ENCODE measurements around the gene SLC15A4. TPM values are rescaled to one million over a fixed set of nuclear protein-coding genes. Genes with fewer than 3 reads are reported as not detected.

Gene SLC15A4
- total and polyA plus RNA-seq, 8 donors: 6.8 to 14.7 (median 10.6) TPM

DNA sequence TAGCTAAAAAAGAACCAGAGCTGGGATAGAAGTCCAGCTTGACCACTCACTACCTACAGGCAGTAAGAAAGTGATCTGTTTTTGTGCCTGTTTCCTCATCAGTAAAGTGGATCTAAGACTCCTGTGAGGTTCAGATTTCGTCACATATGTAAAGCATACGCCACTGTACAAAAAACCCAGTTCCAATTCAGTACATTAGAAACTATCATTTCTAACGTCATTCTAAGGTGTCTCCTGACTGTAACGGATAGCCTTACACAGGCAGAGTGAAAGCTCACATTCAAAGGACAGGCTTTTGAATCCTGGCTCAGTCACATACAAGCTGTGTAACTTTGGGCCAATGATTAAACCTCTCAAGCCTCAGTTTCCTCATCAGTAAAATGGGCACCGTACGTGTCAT, 3.5 kb downstream of the SLC15A4 start:
- TF ChIP-seq, protein P1, sequence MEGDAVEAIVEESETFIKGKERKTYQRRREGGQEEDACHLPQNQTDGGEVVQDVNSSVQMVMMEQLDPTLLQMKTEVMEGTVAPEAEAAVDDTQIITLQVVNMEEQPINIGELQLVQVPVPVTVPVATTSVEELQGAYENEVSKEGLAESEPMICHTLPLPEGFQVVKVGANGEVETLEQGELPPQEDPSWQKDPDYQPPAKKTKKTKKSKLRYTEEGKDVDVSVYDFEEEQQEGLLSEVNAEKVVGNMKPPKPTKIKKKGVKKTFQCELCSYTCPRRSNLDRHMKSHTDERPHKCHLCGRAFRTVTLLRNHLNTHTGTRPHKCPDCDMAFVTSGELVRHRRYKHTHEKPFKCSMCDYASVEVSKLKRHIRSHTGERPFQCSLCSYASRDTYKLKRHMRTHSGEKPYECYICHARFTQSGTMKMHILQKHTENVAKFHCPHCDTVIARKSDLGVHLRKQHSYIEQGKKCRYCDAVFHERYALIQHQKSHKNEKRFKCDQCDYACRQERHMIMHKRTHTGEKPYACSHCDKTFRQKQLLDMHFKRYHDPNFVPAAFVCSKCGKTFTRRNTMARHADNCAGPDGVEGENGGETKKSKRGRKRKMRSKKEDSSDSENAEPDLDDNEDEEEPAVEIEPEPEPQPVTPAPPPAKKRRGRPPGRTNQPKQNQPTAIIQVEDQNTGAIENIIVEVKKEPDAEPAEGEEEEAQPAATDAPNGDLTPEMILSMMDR (IDR thresholded peaks at IDR 0.05): no peak
- no peaks in the 10 kb centered on the region for H3K9me3 ChIP-seq
- no peaks in the 10 kb centered on the region for H3K27me3 ChIP-seq
- ATAC-seq: no peak
- FAIRE-seq: no peak
- peaks cover 10 to 39% (median 11%) of the 10 kb centered on the region in 3 donors for H3K4me1 ChIP-seq
- H3K4me3 ChIP-seq: no peak overlapping the region
- no peak for DNase-seq
- no peaks in the 10 kb centered on the region for H3K36me3 ChIP-seq
- peak overlapping the region in 1 of 4 donors; percentile 24 for H3K27ac ChIP-seq
- 92 to 95% methylated on average over 6 of the region's 6 CpGs for WGBS, 2 donors
- intact Hi-C loops (cut with DNase I): no loop called here

DNA sequence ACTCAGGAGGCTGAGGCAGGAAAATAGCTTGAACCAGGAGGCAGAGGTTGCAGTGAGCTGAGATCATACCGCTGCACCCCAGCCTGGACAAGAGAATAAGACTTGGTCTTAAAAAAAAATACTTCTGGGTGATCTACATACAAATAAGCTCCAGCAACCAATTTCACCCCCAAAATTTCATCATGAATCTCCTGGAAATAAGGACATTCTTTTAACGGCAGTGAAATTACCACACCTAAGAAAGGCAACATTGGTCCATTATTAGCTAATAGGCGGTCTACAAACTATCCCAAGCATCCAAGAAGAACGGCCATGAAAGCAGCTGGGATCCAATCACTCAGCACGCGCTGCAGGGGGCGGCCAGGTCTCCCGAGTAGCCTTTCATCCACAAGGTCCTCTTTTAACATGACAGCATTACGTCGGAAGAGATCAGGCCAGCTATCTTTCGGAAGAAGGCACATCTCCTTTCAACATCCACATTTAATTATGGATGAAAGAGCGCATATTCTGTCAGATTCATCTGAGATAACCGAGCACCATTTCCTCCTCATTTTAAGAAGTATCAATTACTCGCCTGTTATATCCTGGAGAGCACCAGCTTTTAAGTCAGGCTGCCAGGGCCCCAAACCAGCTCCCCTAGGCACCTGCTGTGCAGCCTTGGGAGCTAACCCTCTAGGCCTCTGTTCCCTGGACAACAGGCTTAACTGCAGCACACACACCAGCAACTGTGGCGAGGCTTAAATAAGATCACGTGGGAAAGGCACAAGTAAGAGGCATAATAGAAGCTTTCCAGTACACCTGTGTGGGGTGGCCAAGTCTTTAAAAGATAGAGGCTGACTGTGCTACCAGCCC, 4.2 kb downstream of the SLC15A4 start:
- intact Hi-C loops (cut with DNase I): no loop called here
- Histone ChIP-seq H3K9me3 (no peaks in the 10 kb centered on the region), H3K4me3 (no peak overlapping the region), H3K36me3 (no peaks in the 10 kb centered on the region), H3K4me1 (peaks cover 10 to 39% (median 11%) of the 10 kb centered on the region in 3 donors), H3K27ac (no peak overlapping the region), H3K27me3 (no peaks in the 10 kb centered on the region)
- WGBS, 2 donors: 88 to 92% methylated on average over 16 of the region's 16 CpGs
- FAIRE-seq: no peak
- DNase-seq: no peak
- ATAC-seq: no peak
- TF ChIP-seq, protein P1 (IDR thresholded peaks at IDR 0.05): no peak

DNA sequence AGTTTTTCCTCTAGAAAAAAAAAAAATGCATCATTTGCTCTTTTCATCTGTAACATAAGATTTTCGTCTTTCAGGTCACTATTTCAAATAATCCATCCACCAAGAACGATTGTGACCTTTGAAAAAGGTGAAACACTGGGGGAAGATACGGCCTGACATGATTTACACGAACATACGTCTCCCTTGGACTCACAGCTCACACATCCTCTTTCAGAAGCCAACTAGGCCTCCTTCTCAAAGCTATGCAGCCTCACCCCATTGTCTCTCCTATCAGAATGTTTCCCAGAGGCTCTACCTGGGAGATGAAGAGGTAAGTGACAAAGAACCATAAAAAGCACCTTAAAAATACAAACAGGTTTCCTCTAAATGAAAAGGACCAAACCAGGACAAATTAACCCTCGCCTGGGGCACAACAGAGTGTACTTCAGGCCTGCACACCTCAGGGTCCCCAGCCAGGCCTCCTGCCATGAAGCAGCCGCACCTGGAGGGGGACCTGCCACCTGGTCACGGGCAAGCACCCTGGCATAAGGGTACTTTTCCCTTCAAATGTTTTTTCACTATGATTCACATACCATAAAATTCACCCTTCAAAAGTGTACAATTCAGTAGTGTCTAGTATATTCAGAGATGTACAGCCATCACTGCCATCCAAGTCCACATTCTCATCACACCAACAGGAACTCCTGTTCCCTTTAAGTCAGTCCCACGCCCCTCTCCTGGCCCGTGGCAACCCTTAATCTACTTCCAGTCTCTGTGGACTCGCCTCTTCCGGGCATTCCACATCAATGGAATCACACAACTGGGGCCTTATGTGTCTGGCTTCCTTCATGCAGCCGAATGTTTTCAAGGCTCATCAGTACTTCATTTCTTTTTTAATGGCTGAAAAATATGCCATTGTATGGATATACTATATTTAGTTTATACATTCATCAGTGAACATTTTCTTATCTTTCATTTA, 5.4 kb downstream of the SLC15A4 start:
- 58 to 64% methylated on average over 13 of the region's 13 CpGs for WGBS, 2 donors
- DNase-seq: no peak
- FAIRE-seq: no peak
- TF ChIP-seq, protein P1 (IDR thresholded peaks at IDR 0.05): no peak
- Histone ChIP-seq H3K4me3 (no peak overlapping the region), H3K27ac (peak overlapping the region; percentile 1 to 80 (median 34)), H3K36me3 (no peaks in the 10 kb centered on the region), H3K4me1 (peaks cover 10 to 39% (median 11%) of the 10 kb centered on the region in 3 donors), H3K27me3 (no peaks in the 10 kb centered on the region), H3K9me3 (no peaks in the 10 kb centered on the region)
- ATAC-seq: peak in 2 of 4 donors; percentile 26 to 44
- intact Hi-C loops (cut with DNase I): no loop called here

DNA sequence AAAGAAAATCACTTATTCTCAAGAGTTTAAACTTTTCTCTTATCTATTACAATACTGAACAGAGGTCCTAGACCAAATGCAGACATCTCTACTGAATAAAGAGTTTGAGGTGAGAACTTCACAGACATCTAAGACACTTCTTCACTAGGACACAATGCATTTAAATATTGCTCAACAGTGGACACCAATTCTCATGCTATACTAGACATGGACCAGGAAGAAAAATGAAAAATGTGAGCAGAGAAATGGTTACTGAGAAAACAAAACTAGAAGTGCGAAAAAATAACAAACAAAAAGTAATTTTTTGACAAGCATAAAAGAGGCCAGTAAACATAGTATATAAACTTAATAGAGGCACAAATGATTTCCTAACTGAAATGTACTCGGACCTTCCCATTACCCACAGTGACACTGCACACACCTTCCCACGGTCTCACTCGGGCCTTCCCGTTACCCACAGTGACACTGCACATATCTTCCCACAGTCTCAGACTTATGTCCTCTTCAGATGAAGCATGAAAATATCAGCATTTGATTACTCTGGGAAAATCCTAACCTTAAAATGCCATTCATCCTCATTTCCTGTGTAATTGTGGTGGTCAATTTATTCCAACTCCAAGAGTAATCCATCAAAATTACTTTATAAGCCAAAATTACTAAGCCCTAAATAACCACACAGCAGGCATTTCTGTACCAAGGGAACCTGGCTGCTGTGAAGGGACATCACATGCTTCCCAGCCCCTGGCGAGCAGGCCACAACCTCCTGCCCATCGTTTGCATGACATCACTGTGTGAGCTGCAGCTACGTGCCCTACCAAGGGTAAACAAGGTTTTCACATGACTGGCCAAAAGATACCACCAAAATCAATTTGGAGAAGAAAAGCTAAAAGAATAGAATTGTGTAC, 6.4 kb downstream of the SLC15A4 start:
- FAIRE-seq (no peak), ATAC-seq (peak; percentile 86 to 92 (median 90)), DNase-seq (peak in 4 of 6 donors; percentile 46 to 73 (median 65))
- intact Hi-C loops (cut with DNase I): no loop called here
- 46 to 47% methylated on average over 8 of the region's 8 CpGs for WGBS, 2 donors
- TF ChIP-seq, protein P1 (IDR thresholded peaks at IDR 0.05): no peak
- no peaks in the 10 kb centered on the region for H3K36me3 ChIP-seq
- H3K27me3 ChIP-seq: no peaks in the 10 kb centered on the region
- H3K9me3 ChIP-seq: no peaks in the 10 kb centered on the region
- H3K4me1 ChIP-seq: peaks cover 7 to 34% (median 10%) of the 10 kb centered on the region in 3 donors
- H3K27ac ChIP-seq: peak overlapping the region in 3 of 4 donors; percentile 6 to 80 (median 62)
- no peak overlapping the region for H3K4me3 ChIP-seq

Data from pancreas (tissue), 10 donors.